Hippocampal formation (tissue), 2 donors: Measurements from ENCODE around the gene SULT2B1.

Experiments
- DNase-seq, 2 donors: peaks; one replicate each; lab custom pipeline; 2025; lab: John Stamatoyannopoulos, UW

Gene SULT2B1

GRCh38 chr19:48634424-48635262 is 82.7 kb downstream of the SULT2B1 start:
- DNase-seq, result peak; percentile 88 to 93

GRCh38 chr19:48635263-48635965 is 83.4 kb downstream of the SULT2B1 start:
- DNase-seq, result peak in 1 of 2 donors; percentile 48

GRCh38 chr19:48635966-48636858 is 84.2 kb downstream of the SULT2B1 start:
- DNase-seq, result peak in 1 of 2 donors; percentile 23

GRCh38 chr19:48636859-48637448 is 85.0 kb downstream of the SULT2B1 start, which contains the start of gene DBP:
DBP (minus strand) TSS chr19:48637379; CDS start chr19:48636994, 385 bp downstream.
- DNase-seq, result peak; percentile 74

GRCh38 chr19:48637449-48637947 is 85.5 kb downstream of the SULT2B1 start:
- peak; percentile 98 to 99 for DNase-seq

- peak; percentile 81 to 91 for DNase-seq
These were observed 86.2 kb downstream of the SULT2B1 start for GRCh38 chr19:48637948-48638830.

GRCh38 chr19:48638831-48639381 is 86.9 kb downstream of the SULT2B1 start:
- DNase-seq, result no peak

- DNase-seq, result no peak
These were observed 87.8 kb downstream of the SULT2B1 start for GRCh38 chr19:48639483-48640375.

- DNase-seq, result no peak
These were observed 89.9 kb downstream of the SULT2B1 start for GRCh38 chr19:48641850-48642249.

- DNase-seq, result no peak
These were observed 90.9 kb downstream of the SULT2B1 start for GRCh38 chr19:48642862-48643261.

GRCh38 chr19:48644355-48644754 is 92.4 kb downstream of the SULT2B1 start:
- DNase-seq, result peak in 1 of 2 donors; percentile 61

GRCh38 chr19:48644839-48645619 is 93.1 kb downstream of the SULT2B1 start:
- DNase-seq, result peak; percentile 70 to 87

- DNase-seq, result no peak
These were observed 93.6 kb downstream of the SULT2B1 start for GRCh38 chr19:48645620-48646000.

- peak; percentile 82 to 89 for DNase-seq
These were observed 94.2 kb downstream of the SULT2B1 start, which contains the start of gene CA11 for GRCh38 chr19:48646001-48646721. CA11 (minus strand) TSS chr19:48646187; CDS start chr19:48645632, 555 bp downstream.

GRCh38 chr19:48646722-48647216 is 94.8 kb downstream of the SULT2B1 start:
- DNase-seq, result no peak

- DNase-seq, result no peak
These were observed 96.2 kb downstream of the SULT2B1 start for GRCh38 chr19:48648134-48648533.
